ENCODE measurements around the gene HLA-DOB.

The HLA-DOB gene

GRCh38 chr6:32847004-32847403 is 30.2 kb upstream of the HLA-DOB start:
- Histone ChIP-seq H3K9ac (ENCODE audit: low read length) (no peak overlapping the region), H3K36me3 (replicated peaks; ENCODE audit: low read depth, low read length) (peaks cover 65% of the 10 kb centered on the region), H3K4me3 (ENCODE audit: low read length) (no peak overlapping the region), H3K27ac (ENCODE audit: low read length) (no peak overlapping the region), H3K27me3 (ENCODE audit: low read depth, low read length) (no peaks in the 10 kb centered on the region), H3K4me2 (ENCODE audit: low read length) (no peak overlapping the region), H2AFZ (ENCODE audit: low read depth, low read length) (no peak overlapping the region), H3K9me3 (ENCODE audit: insufficient read depth, low read length) (no peaks in the 10 kb centered on the region), H4K20me1 (ENCODE audit: insufficient read depth, low read length) (no peaks in the 10 kb centered on the region), H3K4me1 (ENCODE audit: low read length) (peaks cover 32% of the 10 kb centered on the region), H3K79me2 (ENCODE audit: low read length) (peaks cover 31% of the 10 kb centered on the region)
- no peak for TF ChIP-seq CTCF (IDR thresholded peaks at IDR 0.05; ENCODE audit: low read depth, low read length)
- TF ChIP-seq EZH2phosphoT487 (IDR thresholded peaks at IDR 0.05; ENCODE audit: low read depth): no peak

GRCh38 chr6:32845384-32845884 is 28.6 kb upstream of the HLA-DOB start:
- peak overlapping the region; percentile 81 for H3K4me3 ChIP-seq (ENCODE audit: low read length)
- TF ChIP-seq CTCF (IDR thresholded peaks at IDR 0.05; ENCODE audit: low read depth, low read length) (no peak), EZH2phosphoT487 (IDR thresholded peaks at IDR 0.05; ENCODE audit: low read depth) (no peak)
- H3K27me3 ChIP-seq (ENCODE audit: low read depth, low read length): no peaks in the 10 kb centered on the region

GRCh38 chr6:32844839-32845383 is 28.1 kb upstream of the HLA-DOB start:
- no peak overlapping the region for H2AFZ ChIP-seq (ENCODE audit: low read depth, low read length)
- H3K4me2 ChIP-seq (ENCODE audit: low read length): peak overlapping the region; percentile 86
- peaks cover 51% of the 10 kb centered on the region for H3K4me1 ChIP-seq (ENCODE audit: low read length)
- TF ChIP-seq EZH2phosphoT487 (IDR thresholded peaks at IDR 0.05; ENCODE audit: low read depth): no peak
- no peak for TF ChIP-seq CTCF (IDR thresholded peaks at IDR 0.05; ENCODE audit: low read depth, low read length)
- no peaks in the 10 kb centered on the region for H3K9me3 ChIP-seq (ENCODE audit: insufficient read depth, low read length)
- H3K27me3 ChIP-seq (ENCODE audit: low read depth, low read length): no peaks in the 10 kb centered on the region
- no peaks in the 10 kb centered on the region for H4K20me1 ChIP-seq (ENCODE audit: insufficient read depth, low read length)
- H3K4me3 ChIP-seq (ENCODE audit: low read length): peak overlapping the region; percentile 81
- H3K36me3 ChIP-seq (replicated peaks; ENCODE audit: low read depth, low read length): peaks cover 61% of the 10 kb centered on the region
- peak overlapping the region; percentile 97 for H3K9ac ChIP-seq (ENCODE audit: low read length)
- H3K79me2 ChIP-seq (ENCODE audit: low read length): peaks cover 21% of the 10 kb centered on the region
- H3K27ac ChIP-seq (ENCODE audit: low read length): peak overlapping the region; percentile 91

More at GRCh38 chr6:32845384-32845884, 28.6 kb upstream of the HLA-DOB start:
- Histone ChIP-seq H3K27ac (ENCODE audit: low read length) (peak overlapping the region; percentile 91), H2AFZ (ENCODE audit: low read depth, low read length) (no peak overlapping the region), H3K36me3 (replicated peaks; ENCODE audit: low read depth, low read length) (peaks cover 62% of the 10 kb centered on the region), H3K9ac (ENCODE audit: low read length) (peak overlapping the region; percentile 97), H4K20me1 (ENCODE audit: insufficient read depth, low read length) (no peaks in the 10 kb centered on the region), H3K9me3 (ENCODE audit: insufficient read depth, low read length) (no peaks in the 10 kb centered on the region), H3K79me2 (ENCODE audit: low read length) (peaks cover 21% of the 10 kb centered on the region), H3K4me1 (ENCODE audit: low read length) (peaks cover 45% of the 10 kb centered on the region), H3K4me2 (ENCODE audit: low read length) (peak overlapping the region; percentile 86)

GRCh38 chr6:32843979-32844838 is 27.4 kb upstream of the HLA-DOB start, which contains the start of gene PSMB8:
TSS of gene PSMB8 (minus strand) at chr6:32844047. CDS start at chr6:32843996, 51 bp downstream.
- H3K4me1 ChIP-seq (ENCODE audit: low read length): peaks cover 51% of the 10 kb centered on the region
- H3K36me3 ChIP-seq (replicated peaks; ENCODE audit: low read depth, low read length): peaks cover 61% of the 10 kb centered on the region
- peak within 1 kb of the TSS; percentile 86 for H3K4me2 ChIP-seq (ENCODE audit: low read length)
- no peaks in the 10 kb centered on the region for H3K27me3 ChIP-seq (ENCODE audit: low read depth, low read length)
- H3K4me3 ChIP-seq (ENCODE audit: low read length): peak within 1 kb of the TSS; percentile 81
- H3K9me3 ChIP-seq (ENCODE audit: insufficient read depth, low read length): no peaks in the 10 kb centered on the region
- H2AFZ ChIP-seq (ENCODE audit: low read depth, low read length): no peak within 1 kb of the TSS; the same call in 1 of the 2 replicates
- TF ChIP-seq EZH2phosphoT487 (IDR thresholded peaks at IDR 0.05; ENCODE audit: low read depth): no peak
- no peak for TF ChIP-seq CTCF (IDR thresholded peaks at IDR 0.05; ENCODE audit: low read depth, low read length)
- H3K9ac ChIP-seq (ENCODE audit: low read length): peak within 1 kb of the TSS; percentile 97
- no peaks in the 10 kb centered on the region for H4K20me1 ChIP-seq (ENCODE audit: insufficient read depth, low read length)
- peaks cover 21% of the 10 kb centered on the region for H3K79me2 ChIP-seq (ENCODE audit: low read length)
- peak within 1 kb of the TSS; percentile 91 for H3K27ac ChIP-seq (ENCODE audit: low read length)
